COLO829 (cell line): ENCODE results near the gene GALNT7.
"Not testable (repeated sequence)": the region's sequence is repeated elsewhere in the genome, so short reads cannot be mapped to it uniquely, and the experiment has no call there.

ENCODE experiments used
- DNase-seq: peaks from one replicate; pipeline ENCODE4 v3.0.0; 2012; ENCODE audit warnings: low spot score

Gene GALNT7

DNA sequence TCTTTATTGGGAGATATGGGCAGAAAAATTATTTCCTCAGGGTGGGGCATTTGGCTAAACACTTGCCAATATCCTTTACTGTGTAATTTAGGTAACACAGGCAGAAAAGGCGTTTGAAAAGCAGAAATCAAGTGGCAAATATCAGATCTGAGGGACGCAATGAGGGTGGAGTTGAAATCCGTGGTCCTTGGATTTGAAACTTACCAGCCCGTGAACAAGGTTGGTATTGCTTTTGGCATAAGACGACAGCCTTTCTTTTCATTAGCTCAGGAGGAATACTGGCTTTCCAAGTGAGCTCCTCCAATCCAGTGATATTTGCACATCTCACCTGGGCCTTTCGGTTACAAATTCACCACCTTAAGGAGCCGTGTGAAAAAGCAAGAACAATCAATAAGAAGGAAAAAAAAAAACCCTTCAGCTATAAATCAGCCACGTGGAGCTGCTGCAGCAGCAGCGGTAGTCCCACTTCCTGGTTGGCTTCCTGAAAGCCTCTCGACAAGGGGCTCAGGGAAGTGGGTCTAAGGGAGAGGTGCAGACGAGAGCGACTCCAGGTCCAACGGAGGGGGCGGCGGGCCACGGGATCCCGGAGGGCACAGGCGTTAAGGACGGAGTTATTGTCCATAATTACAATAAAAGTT lies 734 bp upstream of the GALNT7 start:
- no peak for DNase-seq

DNA sequence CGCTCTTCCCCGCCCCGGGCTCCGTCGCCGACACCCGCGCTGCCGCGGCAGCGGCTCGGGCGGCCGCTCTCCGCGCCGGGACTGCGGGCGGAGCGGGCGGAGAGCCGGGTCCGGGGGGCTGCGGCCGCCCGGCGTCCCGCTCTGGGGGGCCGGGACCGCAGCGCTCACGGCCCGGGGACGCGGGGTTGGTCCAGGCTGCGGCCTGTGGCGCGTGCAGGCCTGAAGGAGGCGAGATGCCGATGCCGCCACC lies 492 bp downstream of the GALNT7 start:
- DNase-seq, result no peak

GRCh38 chr4:173169428-173170181 lies 994 bp downstream of the GALNT7 start:
- DNase-seq, result no peak

DNA sequence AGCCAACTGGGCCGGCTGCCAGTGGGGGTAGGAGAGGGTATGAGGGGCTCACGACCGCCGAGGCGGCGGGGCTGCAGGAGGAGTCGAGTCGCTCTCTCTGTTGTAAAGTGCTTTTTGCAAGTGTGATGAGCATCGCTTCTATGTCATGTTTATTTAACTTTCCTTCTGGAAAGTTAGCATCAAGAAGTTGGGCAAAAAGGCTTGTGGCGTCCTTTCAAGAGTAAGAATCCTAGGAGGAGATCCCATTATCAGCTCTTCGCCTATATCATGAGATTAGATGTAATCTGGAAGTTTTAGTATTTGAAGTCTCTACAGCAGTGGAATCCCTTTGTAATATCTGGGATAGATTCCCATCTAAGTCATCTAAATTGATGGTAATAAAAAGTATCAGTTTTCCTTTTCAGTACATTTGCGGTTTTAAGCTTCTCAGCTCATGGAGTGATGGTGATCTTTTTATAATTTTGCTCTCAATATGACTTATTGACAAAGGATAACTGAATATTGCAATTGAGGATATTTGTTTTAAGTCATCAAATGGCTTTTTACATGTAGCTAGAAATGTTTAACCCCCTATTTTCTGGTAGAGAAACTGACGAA lies 1.7 kb downstream of the GALNT7 start:
- DNase-seq, result no peak

DNA sequence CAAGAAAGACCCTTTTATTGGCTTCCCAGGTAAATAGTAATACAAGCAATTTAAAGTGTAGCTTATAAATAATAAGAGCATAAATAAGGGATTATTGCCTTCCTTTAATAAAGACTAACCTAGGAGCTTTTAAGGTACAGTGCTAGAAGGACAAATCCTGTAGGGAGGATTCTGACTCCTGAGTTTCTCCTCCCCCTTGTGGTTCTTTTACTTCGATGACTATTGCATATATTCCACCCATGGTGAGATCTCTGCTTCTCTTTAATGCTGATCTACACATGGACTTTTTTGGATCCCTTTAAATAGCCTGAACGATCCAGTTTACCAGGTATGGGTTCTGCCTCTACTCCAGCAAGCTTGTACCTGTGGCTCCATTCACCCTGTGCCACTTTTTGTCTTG lies 2.5 kb downstream of the GALNT7 start:
- no peak for DNase-seq

DNA sequence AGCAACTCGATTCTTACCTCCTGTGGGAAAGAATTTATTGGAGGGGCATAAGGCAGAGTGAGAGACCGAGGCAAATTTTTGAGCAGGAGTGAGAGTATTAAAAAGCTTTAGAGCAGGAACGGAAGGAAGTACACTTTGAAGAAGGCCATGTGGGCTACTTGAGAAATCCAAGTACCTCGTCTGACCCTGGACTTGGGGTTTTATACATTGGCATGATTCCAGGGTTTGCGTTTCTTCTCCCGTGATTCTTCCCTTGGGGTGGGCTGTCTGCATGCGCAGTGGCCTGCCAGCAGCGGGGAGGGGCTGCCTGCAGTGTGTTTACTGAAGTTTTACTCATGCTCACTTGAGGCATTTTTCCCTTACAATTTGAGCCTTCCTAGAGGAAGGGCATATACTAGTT lies 3.4 kb downstream of the GALNT7 start:
- no peak for DNase-seq

DNA sequence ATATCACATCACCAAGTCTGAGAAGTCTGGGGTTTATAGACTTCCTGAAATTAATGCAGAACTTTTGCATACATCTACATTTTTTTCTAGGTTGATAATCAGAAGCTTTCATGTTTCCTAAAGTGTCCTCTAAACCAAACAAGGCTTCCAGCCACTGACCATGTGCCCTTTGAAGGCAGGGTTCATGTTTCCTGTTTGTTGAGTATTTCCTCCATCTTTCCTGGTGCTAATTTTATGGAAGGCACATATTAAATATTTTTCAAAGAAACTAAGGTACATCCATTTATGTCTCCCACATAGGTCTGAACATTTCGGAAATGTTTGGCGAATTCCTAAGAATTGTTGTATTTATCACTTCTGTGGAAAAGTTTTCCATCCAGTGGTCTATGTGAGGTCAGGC lies 5.6 kb downstream of the GALNT7 start:
- no peak for DNase-seq

DNA sequence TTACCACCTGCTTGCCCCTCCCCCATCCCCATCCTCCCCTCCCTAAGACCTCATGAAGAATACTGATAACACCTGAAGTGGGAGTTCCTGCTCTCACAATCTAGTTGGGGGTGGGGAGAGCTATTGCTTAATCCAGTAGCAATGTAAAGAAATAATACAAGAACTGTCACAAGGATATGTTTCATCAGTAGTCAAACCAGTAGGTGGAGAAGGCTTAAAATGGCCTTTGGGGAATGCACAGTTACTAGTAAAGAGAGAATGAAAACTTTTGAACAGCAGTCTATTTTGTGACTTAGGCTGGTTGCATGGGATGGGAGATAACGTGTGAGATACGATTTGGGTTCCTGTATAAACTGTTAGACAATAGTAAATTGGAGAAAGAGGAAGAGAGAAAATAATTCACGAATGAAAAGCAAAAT lies 6.0 kb downstream of the GALNT7 start:
- DNase-seq, result no peak

- no peak for DNase-seq
These were observed 7.4 kb downstream of the GALNT7 start for GRCh38 chr4:173176010-173176409.

- no peak for DNase-seq
These were observed 8.6 kb downstream of the GALNT7 start for GRCh38 chr4:173177232-173177631.

- no peak for DNase-seq
These were observed 9.5 kb downstream of the GALNT7 start for GRCh38 chr4:173178144-173178543.

- DNase-seq, result no peak
These were observed 13.2 kb downstream of the GALNT7 start for GRCh38 chr4:173181848-173182247.

GRCh38 chr4:173182403-173182802 lies 13.8 kb downstream of the GALNT7 start:
- DNase-seq, result no peak

DNA sequence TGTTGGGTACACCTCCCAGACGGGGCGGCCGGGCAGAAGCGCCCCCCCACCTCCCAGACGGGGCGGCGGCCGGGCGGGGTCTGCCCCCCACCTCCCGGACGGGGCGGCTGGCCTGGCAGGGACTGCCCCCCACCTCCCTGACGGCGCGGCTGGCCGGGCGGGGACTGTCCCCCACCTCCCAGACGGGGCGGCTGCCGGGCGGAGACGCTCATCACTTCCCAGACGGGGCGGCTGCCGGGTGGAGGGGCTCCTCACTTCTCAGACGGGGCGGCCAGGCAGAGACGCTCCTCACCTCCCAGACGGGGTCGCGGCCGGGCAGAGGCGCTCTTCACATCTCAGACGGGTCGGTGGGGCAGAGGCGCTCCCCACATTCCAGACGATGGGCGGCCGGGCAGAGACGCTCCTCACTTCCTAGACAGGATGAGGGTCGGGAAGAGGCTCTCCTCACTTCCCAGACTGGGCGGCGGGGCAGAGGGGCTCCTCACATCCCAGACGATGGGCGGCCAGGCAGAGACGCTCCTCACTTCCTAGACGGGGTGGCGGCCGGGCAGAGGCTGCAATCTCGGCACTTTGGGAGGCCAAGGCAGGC lies 15.1 kb downstream of the GALNT7 start:
- DNase-seq, result not testable (repeated sequence)

GRCh38 chr4:173185847-173186510 lies 17.4 kb downstream of the GALNT7 start:
- no peak for DNase-seq

GRCh38 chr4:173187732-173188131 lies 19.1 kb downstream of the GALNT7 start:
- DNase-seq, result no peak

GRCh38 chr4:173188648-173189047 lies 20.0 kb downstream of the GALNT7 start:
- DNase-seq, result no peak

DNA sequence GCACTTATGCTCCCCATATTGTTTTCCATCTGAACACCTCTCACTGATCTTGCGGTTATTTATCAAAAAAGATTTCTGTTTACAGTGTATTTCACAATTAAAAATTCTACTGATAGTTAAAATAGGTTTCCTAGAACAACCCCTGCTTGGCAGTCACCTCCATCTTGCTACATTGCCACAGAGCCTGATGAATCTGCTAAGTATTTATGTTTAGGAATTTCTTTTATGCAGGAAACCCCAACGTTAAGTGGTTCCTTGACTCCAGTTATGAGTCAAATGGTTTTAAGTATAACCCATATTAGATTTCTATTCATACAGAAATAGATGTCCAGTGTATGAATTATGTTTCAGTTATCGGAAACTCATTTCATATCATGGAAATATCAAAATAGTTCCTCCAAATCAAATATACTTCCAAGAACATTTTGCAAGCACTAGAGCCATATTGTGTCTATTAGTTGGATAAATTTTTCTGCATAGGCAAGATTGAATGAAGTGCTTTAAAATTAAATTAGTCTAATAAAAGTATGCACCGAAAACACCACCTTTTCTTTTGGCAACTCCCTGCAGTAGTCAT lies 20.6 kb downstream of the GALNT7 start:
- DNase-seq, result no peak

DNA sequence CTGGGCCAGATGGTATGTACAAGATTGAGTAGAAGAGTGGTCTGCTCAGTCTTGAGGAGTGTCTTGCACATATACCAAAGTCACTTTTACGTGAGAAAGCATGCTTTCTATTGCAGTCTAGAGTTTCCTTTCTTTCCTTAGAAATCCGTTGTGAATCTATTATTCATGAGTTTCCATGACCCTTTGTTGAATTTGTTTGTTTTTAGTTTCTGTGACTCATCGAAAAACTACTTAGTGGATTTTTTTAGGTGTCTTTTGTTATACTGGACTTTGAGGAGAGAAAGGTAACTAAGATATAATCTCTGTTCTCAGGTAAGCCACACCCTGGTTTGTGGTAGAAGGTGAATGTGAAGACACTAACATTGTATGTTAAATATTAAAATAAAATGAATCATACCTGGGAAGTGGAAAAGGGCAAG lies 23.0 kb downstream of the GALNT7 start:
- no peak for DNase-seq

DNA sequence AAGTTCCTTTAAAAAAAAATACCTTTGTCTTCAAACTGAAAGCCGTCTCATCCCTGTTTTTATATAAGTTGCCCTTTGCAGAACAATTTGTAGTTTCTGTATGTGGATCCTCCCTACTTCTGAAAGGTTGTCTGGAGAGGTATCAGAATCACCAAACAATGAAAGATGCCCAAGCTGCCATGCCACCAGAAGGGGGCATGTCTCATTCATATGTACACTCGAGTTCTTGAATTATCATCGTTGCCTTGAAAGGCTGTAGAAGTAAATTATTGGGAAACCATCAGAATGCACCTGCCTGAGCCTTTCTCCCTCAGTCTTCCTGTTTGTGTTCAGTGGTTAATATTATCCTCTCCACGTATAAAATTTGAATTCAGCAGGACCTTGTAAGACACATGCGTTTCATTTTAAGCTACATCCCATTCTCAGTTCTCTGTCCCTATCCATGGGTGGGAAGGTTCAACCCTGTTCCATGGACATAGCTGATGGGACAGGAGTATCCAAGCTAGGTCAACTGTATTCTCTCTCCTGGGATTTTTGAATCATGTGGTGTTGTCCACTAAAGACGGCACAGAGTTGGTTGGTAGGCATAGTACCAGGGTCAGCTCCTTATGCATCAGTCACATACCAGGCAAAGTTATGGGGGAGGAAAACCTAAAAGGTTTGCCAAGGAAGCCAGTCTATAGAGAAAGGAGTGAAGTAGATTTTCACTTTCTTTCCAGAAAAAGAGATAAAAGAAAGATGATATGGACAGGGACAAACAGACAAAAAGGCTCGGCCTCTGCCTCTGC lies 24.0 kb downstream of the GALNT7 start:
- DNase-seq, result no peak

- DNase-seq, result no peak
These were observed 25.5 kb downstream of the GALNT7 start for GRCh38 chr4:173194157-173194556.

- no peak for DNase-seq
These were observed 26.5 kb downstream of the GALNT7 start for GRCh38 chr4:173195109-173195508.
